ENCODE measurements around the gene PSD2.
"Not testable (repeated sequence)": the region's sequence is repeated elsewhere in the genome, so short reads cannot be mapped to it uniquely, and the experiment has no call there.

The PSD2 gene

DNA sequence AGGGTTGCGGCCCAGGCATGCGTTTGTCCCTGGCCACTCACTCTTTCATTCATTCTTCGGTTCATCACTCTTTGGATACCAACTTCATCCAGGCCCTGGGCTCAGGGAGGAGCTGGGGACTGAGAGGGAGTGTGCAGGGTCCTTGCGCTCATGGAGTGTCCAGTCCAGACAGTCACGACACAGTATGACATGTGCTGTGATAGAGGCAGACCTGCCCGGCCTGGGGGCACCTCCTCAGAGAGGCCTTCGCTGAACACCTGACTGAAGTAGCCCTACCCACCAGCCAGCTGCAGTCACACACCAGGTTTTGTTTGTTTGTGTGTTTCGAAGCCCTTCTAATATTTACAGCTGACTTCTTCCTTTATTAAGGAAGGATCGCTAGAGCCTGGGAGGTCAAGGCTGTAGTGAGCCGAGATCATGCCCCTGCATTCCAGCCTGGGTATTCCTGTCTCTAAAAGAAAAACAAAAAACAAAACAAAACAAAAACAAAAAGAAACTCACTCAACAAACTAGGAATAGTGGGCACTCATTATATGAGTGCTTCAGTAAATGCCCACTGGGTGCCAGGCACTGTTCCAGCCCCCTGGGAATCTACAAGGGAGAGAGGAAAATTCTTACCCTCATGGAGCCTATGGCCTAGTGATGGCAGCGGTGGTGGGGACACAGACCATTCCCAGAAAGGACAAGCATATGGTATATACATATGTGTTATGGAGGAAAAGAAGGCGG, 6.3 kb upstream of the PSD2 start:
- DNase-seq (ENCODE audit: low read depth in 2 of 2, low spot score in 1 of 2), result no peak

GRCh38 chr5:139789845-139790189, 5.8 kb upstream of the PSD2 start:
- DNase-seq (ENCODE audit: low read depth in 2 of 2, low spot score in 1 of 2), result no peak

GRCh38 chr5:139792218-139792617, 3.4 kb upstream of the PSD2 start:
- no peak for DNase-seq (ENCODE audit: low read depth in 2 of 2, low spot score in 1 of 2)

DNA sequence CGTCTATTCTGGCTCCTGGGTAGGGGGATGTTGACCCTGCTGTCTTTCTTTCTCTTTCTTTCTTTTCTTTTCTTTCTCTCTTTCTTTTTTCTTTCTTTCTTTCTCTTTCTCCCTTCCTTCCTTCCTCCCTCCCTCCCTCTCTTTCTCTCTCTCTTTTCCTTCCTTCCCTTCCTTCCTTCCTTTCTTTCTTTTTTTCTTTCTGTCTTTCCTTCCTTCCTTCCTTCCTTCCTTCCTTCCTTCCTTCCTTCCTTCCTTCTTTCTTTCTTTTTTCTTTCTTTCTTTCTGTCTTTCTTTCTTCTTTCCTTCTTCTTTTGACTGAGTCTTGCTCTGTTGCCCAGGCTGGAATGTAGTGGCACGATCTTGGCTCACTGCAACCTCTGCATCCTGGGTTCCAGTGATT, 3.0 kb upstream of the PSD2 start:
- not testable (repeated sequence) for DNase-seq (ENCODE audit: low read depth in 2 of 2, low spot score in 1 of 2)

DNA sequence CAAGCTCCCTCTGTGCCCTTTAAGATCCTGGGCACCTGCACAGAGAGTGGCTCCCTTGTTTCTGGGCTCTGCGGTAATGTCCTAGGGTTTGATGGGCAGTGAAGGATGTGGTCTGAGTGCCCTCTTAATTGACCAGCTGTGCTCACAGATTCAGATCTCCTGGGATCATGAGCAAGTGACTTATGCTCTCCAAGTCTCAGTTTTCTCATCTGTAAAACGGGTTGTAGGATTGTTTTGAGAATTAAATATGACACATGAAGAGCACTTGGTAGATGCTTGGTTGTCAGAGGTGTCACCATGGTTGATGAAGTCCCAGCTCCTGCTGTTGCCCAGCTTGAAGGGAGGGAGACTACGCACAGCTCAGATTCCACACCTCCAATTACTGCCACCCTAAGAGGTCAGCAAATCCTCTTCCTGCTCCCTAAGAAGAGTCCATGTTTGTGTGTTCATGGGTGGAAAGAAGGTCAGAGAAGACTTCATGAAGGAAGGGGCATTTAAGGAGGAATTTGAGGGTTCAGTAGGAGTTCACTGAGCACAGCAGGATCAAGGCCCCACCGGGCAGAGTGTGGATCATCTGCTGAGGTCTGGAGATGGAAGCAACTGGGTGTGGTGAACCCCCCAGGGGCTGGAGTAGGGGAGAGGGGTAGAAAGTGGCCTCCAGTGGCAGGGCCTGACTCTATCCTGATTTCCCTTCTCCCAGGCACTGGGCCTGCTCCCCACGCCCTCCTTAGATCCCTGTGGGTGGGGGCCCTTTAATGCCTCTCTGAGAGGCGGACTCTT, 1.4 kb upstream of the PSD2 start:
- DNase-seq (ENCODE audit: low read depth in 2 of 2, low spot score in 1 of 2), result no peak

GRCh38 chr5:139796061-139796806, 626 bp downstream of the PSD2 start:
- no peak for DNase-seq (ENCODE audit: low read depth in 2 of 2, low spot score in 1 of 2)

- DNase-seq (ENCODE audit: low read depth in 2 of 2, low spot score in 1 of 2), result no peak
Observed at GRCh38 chr5:139797335-139797734, 1.7 kb downstream of the PSD2 start.

DNA sequence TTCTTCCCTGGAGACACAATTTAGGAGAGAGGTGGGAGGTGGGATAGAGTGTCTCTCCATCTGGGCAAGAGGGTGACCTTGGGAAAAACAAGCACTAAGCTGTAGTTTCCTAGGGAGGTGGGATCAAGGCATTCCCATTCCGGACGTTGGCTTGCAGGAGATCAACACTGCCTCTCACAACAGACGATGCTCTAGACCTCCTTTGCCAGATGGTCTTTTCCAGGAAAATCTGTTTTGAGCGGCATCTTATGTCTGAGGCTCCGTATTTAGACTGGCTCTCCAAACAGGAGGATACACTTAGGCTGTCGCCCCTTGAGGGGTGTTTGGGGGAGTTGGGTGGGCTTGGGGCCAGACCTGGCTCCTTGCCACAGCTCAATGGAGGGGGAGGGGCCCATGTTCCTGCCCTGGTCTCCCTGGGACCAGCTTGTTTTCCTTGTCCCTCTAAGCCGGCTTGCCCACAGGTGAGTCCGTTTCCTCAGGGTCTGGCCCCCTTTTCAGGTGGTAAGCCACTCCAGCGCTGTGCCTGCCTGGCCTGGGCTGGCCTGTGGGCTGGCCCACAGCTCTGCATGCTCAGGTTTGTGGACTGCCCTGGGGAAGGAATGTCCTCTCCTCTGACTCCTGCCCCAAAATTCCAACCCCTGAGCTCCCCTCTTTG, 2.4 kb downstream of the PSD2 start:
- DNase-seq (ENCODE audit: low read depth in 2 of 2, low spot score in 1 of 2), result no peak

DNA sequence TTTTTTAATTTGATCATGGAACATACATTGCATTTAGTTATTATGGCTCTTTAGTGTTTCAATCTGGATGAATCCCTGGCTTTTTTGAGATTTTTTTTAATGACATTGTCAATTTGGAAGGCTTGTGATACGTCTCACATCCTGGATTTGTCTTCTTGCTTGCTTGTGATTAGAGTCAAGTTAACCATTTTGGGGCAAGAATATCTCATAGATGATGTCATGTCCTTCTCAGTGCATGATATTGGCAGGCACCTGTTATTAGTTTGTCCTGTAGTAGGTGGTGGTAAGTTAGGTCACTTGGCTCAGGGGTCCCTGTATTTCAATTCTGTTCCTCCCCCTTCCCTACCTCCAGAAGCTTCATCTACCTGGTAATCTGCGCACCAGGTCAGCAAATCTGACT, 3.3 kb downstream of the PSD2 start:
- DNase-seq (ENCODE audit: low read depth in 2 of 2, low spot score in 1 of 2), result no peak

DNA sequence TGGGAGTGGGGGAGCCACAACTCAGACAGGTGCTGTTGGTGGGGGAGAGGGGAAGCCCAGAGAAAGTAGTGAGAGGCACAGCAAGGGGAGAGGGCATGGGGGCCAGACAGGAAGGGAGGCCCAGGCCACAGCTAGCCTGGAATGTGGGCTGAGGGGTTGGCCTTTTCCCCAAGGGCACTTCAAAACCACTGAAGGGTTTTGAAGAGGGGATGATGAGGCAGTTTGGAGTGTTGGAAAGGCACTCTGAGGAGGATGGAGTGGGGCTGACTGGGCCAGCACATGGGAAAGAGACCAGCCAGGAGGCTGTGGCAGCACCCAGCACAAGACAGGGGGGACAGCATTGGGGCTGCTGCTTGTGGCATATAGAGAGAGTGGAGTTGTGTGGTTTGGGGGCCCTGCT, 3.8 kb downstream of the PSD2 start:
- no peak for DNase-seq (ENCODE audit: low read depth in 2 of 2, low spot score in 1 of 2)

DNA sequence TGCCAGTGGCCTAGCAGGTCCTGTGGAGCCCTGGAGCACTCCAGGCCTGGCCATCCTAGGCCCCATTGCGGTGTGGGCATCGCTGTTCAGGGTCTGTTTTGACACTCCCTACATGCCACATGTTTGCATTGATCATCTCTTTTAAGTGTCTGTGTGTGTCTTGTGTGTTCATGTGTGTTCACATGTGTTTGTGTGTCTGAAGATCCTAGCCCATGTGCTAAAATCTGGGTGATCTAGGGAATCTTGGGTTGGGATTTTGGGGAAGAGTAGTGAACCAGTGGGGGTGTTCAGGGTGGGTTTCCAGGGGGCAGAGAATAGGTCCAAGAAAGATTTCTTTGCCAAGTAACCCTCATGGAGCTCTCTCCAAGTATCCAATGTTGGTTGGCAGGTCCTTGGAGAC, 8.4 kb downstream of the PSD2 start:
- no peak for DNase-seq (ENCODE audit: low read depth in 2 of 2, low spot score in 1 of 2)

- DNase-seq (ENCODE audit: low read depth in 2 of 2, low spot score in 1 of 2), result no peak
Observed at GRCh38 chr5:139804800-139805397, 9.3 kb downstream of the PSD2 start.

GRCh38 chr5:139805545-139805944, 9.9 kb downstream of the PSD2 start:
- DNase-seq (ENCODE audit: low read depth in 2 of 2, low spot score in 1 of 2), result no peak

- DNase-seq (ENCODE audit: low read depth in 2 of 2, low spot score in 1 of 2), result no peak
Observed at GRCh38 chr5:139806111-139806510, 10.5 kb downstream of the PSD2 start.

DNA sequence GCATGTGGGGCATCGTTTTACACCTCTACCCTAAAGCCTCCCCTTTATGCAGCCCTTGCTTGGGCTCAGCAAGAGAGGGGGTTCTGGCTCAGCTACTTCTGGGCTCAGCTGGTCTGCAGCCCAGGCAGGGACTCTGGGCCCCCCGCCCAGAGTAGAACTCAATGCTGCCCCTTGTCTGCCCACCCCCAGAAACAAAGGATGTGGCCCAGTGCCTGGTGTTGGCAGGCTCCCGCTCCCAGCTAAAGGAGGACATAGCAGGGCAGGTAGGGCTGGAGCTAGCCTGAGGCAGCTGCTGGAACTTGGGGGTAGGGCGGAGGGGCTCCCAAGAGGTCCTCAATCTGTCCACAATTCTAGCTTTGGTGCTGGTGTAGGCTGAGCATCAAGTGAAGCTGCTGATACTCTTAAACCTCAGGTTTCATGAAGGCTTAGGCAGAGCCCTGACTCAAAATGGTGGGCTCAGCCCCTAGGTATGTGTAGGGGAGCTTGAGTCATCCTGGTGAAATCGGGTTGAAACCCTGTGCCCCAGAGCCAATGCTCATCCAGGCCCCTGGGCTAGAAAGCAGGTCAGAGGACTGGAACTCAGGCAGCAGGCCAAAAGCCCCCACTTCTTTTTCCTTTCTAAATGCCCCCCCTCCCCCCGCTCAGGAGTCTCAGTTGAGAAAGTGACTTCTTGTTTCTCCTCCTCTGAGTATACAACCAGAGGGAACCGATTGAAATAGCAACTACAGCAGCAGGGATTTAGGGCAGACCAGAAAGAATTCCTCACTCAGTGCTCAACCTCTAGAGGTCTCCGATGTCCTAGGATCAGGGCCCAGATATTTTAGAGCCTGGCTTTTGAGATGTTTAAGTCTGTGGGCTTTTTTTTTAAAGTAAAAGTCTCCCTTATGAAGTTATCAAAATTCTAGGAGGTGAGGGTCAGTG, 11.4 kb downstream of the PSD2 start:
- no peak for DNase-seq (ENCODE audit: low read depth in 2 of 2, low spot score in 1 of 2)

DNA sequence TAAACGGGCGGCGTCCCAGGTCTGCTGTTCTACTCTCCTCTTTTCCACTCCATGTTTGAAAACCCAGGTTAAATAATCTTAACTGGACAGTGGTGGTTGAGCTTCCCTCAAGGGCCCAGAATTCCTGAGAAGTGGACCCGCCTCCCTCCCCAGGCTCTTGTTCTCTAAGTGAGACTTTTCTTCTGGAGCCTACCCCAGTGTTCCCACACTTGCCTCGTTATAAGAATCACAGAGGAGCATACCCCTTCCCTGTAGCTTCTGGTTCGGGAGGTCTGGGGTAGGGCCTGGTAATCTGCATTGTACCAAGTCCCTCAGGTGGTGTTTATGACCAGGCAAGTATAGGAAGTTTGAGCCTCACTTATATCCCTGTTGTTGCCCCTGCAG, 12.0 kb downstream of the PSD2 start:
- DNase-seq (ENCODE audit: low read depth in 2 of 2, low spot score in 1 of 2), result no peak

DNA sequence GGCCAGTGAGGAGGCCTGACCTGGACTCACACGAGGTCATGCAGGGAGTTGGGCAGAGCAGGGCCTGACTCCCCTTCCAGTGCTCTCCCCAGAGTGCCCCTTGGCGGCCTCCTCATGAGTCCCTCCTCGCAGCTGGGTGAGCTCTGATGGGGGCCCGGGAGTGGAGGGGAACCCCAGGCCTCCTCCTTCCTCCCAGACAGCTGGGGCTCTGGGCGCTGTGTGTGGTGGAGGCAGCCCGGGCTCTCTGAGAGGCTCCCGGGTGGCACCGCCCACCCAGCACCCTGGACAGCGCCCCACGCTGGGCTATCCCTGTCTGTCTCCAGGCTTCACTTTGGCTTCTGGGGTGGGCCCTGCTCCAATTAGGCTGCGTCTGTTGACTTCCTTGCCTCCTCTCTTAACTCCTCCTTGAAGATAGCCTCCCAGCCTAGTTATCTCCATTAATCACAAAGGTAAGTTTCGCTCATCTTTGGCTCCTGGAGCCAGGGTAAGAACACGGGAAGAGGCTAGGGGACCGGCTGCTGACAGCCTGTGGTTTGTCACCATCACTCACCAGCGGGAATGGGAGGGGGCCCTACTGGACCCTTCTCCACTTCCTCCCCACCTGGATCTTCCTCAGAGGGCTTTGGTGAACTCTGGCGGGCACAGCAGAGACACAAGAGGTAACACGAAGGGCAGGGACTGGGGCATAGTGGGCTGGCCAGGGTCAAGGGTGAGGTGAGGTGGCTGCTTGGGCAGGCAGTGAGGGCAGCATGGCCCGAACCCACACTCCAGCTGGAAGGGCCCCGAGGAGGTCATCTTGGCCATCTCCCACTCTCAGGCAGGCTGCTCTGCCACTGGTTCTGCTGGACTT, 13.1 kb downstream of the PSD2 start:
- no peak for DNase-seq (ENCODE audit: low read depth in 2 of 2, low spot score in 1 of 2)

GRCh38 chr5:139809331-139809810, 13.8 kb downstream of the PSD2 start:
- DNase-seq (ENCODE audit: low read depth in 2 of 2, low spot score in 1 of 2), result no peak
